Mammary epithelial cell (primary cell): ENCODE data around the gene TRERF1.

Source experiments
- CTCF ChIP-seq, 2 donors: IDR thresholded peaks in 1 of 2; conservative IDR thresholded peaks in 1 of 2; 2 replicates each; pipeline ENCODE4 v1.5.1; 2011 to 2012; ENCODE audit warnings: inconsistent platforms in 2 of 2, low read length in 2 of 2, mild to moderate bottlenecking in 2 of 2, control low read depth in 1 of 2, low read depth in 1 of 2; ENCODE audit not compliant: insufficient read depth in 1 of 2; ENCODE audit errors: extremely low read depth in 1 of 2
- EZH2 ChIP-seq: IDR thresholded peaks from 2 replicates; pipeline ENCODE4 v1.6.1; 2012; ENCODE audit warnings: low read length, inconsistent platforms, borderline replicate concordance

- TF ChIP-seq CTCF (conservative IDR thresholded peaks at IDR 0.05 in 1 of 2, IDR thresholded peaks at IDR 0.05 in 1 of 2; ENCODE audit: extremely low read depth in 1 of 2, insufficient read depth in 1 of 2, low read depth in 1 of 2, low read length in 2 of 2) (no peak), EZH2 (no peak)
Observed at GRCh38 chr6:42363926-42364849, 87.5 kb downstream of the TRERF1 start.
